Astrocyte (in vitro differentiated cells and primary cell): ENCODE data around the gene HNRNPK. TPM values are rescaled to one million over a fixed set of nuclear protein-coding genes. Genes with fewer than 3 reads are reported as not detected.

ENCODE experiments used
- DNase-seq: peaks from one replicate; pipeline ENCODE4 v3.0.0-alpha.2; 2010; ENCODE audit warnings: low read depth
- FAIRE-seq: peaks from 2 replicates; lab custom pipeline; 2011; peaks lifted over from hg19 to GRCh38; lab: Jason Lieb, UNC
- H2AFZ ChIP-seq: 2 replicates; pipeline ENCODE4 v1.6.0; 2012; ENCODE audit warnings: low read depth, low read length, inconsistent platforms
- H3K27ac ChIP-seq: 2 replicates; pipeline ENCODE4 v1.5.1; 2011; ENCODE audit warnings: low read depth, low read length, inconsistent platforms
- H3K27me3 ChIP-seq: 2 replicates; pipeline ENCODE4 v1.6.0; 2011; ENCODE audit warnings: low read length, inconsistent platforms; ENCODE audit not compliant: insufficient read depth
- H3K36me3 ChIP-seq: 2 replicates; pipeline ENCODE4 v1.5.1; 2011; ENCODE audit warnings: low read length, inconsistent platforms; ENCODE audit not compliant: insufficient read depth
- H3K4me1 ChIP-seq: 2 replicates; pipeline ENCODE4 v1.5.1; 2011; ENCODE audit warnings: low read length, inconsistent platforms; ENCODE audit not compliant: insufficient read depth
- H3K4me2 ChIP-seq: 2 replicates; pipeline ENCODE4 v1.6.0; 2012; ENCODE audit warnings: low read length, inconsistent platforms
- H3K4me3 ChIP-seq: 2 replicates; pipeline ENCODE4 v1.5.1; 2011; ENCODE audit warnings: low read depth, mild to moderate bottlenecking, low read length, inconsistent platforms; ENCODE audit not compliant: insufficient read depth
- H3K79me2 ChIP-seq: 2 replicates; pipeline ENCODE4 v1.6.0; 2012; ENCODE audit warnings: mild to moderate bottlenecking, low read length, inconsistent platforms; ENCODE audit not compliant: insufficient read depth
- H3K9ac ChIP-seq: 2 replicates; pipeline ENCODE4 v1.6.0; 2012; ENCODE audit warnings: mild to moderate bottlenecking, low read length, inconsistent platforms
- H3K9me3 ChIP-seq: 2 replicates; pipeline ENCODE4 v1.5.1; 2012; ENCODE audit warnings: low read depth, mild to moderate bottlenecking, low read length, inconsistent platforms; ENCODE audit not compliant: insufficient read depth
- H4K20me1 ChIP-seq: 2 replicates; pipeline ENCODE4 v1.6.0; 2012; ENCODE audit warnings: low read length, inconsistent platforms; ENCODE audit not compliant: insufficient read depth
- H3K27ac Mint-ChIP-seq: one replicate; pipeline ENCODE4 v1.8.0; 2021; ENCODE audit warnings: mild to moderate bottlenecking, mixed read lengths; ENCODE audit not compliant: unreplicated experiment
- H3K27me3 Mint-ChIP-seq: one replicate; pipeline ENCODE4 v1.8.0; 2021; ENCODE audit warnings: low read depth, mixed read lengths; ENCODE audit not compliant: unreplicated experiment
- H3K36me3 Mint-ChIP-seq: one replicate; pipeline ENCODE4 v1.8.0; 2021; ENCODE audit warnings: low read depth, mixed read lengths; ENCODE audit not compliant: unreplicated experiment
- H3K4me1 Mint-ChIP-seq: one replicate; pipeline ENCODE4 v1.8.0; 2021; ENCODE audit warnings: low read depth, mixed read lengths; ENCODE audit not compliant: unreplicated experiment
- H3K4me3 Mint-ChIP-seq: one replicate; pipeline ENCODE4 v1.8.0; 2021; ENCODE audit warnings: mild to moderate bottlenecking, moderate library complexity, mixed read lengths; ENCODE audit not compliant: unreplicated experiment
- H3K9me3 Mint-ChIP-seq: one replicate; pipeline ENCODE4 v1.8.0; 2021; ENCODE audit warnings: mild to moderate bottlenecking, mixed read lengths; ENCODE audit not compliant: unreplicated experiment
- CTCF ChIP-seq: IDR thresholded peaks from 2 replicates; pipeline ENCODE4 v1.5.1; 2011; ENCODE audit warnings: low read depth, mild to moderate bottlenecking, inconsistent platforms, low read length, moderate library complexity; ENCODE audit not compliant: insufficient read depth
- EZH2 ChIP-seq: IDR thresholded peaks from 2 replicates; pipeline ENCODE4 v1.6.1; 2012; ENCODE audit warnings: mild to moderate bottlenecking, low read length, inconsistent platforms; ENCODE audit not compliant: insufficient read depth
- total RNA-seq: library from RNA; stranded (reverse); gene quantifications from 2 replicates; pipeline ENCODE4 v1.2.1, GENCODE V29; 2021

HNRNPK gene
- total RNA-seq, 1 donor from 2014 or later, result 511 TPM

GRCh38 chr9:83991355-83991754 lies 11.3 kb upstream of the HNRNPK start:
- no peak overlapping the region for H3K4me3 ChIP-seq
- no peak overlapping the region for H3K4me2 ChIP-seq
- Mint-ChIP-seq H3K4me3 (no peak overlapping the region), H3K4me1 (peaks cover 4% of the 10 kb centered on the region), H3K9me3 (no peaks in the 10 kb centered on the region), H3K36me3 (no peaks in the 10 kb centered on the region), H3K27me3 (no peaks in the 10 kb centered on the region), H3K27ac (no peak overlapping the region)
- TF ChIP-seq EZH2 (no peak), CTCF (no peak)
- H4K20me1 ChIP-seq, result no peaks in the 10 kb centered on the region
- H3K4me1 ChIP-seq, result no peaks in the 10 kb centered on the region
- no peaks in the 10 kb centered on the region for H3K36me3 ChIP-seq
- peaks cover 24% of the 10 kb centered on the region for H3K79me2 ChIP-seq
- H3K9ac ChIP-seq, result no peak overlapping the region
- H3K27ac ChIP-seq, result no peak overlapping the region
- no peak overlapping the region for H2AFZ ChIP-seq
- H3K27me3 ChIP-seq, result no peaks in the 10 kb centered on the region
- FAIRE-seq (no peak), DNase-seq (no peak)
- H3K9me3 ChIP-seq, result no peaks in the 10 kb centered on the region

- no peak for DNase-seq
- no peaks in the 10 kb centered on the region for H3K4me1 ChIP-seq
- H3K27me3 Mint-ChIP-seq, result no peaks in the 10 kb centered on the region
- peaks cover 4% of the 10 kb centered on the region for H3K4me1 Mint-ChIP-seq
- no peak for FAIRE-seq
- peaks cover 52% of the 10 kb centered on the region for H3K79me2 ChIP-seq
- no peaks in the 10 kb centered on the region for H3K36me3 Mint-ChIP-seq
- H4K20me1 ChIP-seq, result no peaks in the 10 kb centered on the region
- H3K27ac ChIP-seq, result no peak overlapping the region
- H3K36me3 ChIP-seq, result no peaks in the 10 kb centered on the region
- H3K27me3 ChIP-seq, result no peaks in the 10 kb centered on the region
- no peak overlapping the region for H3K9ac ChIP-seq
- no peaks in the 10 kb centered on the region for H3K9me3 Mint-ChIP-seq
- no peak overlapping the region for H2AFZ ChIP-seq
- no peak overlapping the region for H3K4me3 Mint-ChIP-seq
- TF ChIP-seq EZH2, result no peak
- no peak for TF ChIP-seq CTCF
- no peaks in the 10 kb centered on the region for H3K9me3 ChIP-seq
- H3K27ac Mint-ChIP-seq, result peak overlapping the region; percentile 18
- H3K4me3 ChIP-seq, result no peak overlapping the region
- no peak overlapping the region for H3K4me2 ChIP-seq
These were observed 8.4 kb upstream of the HNRNPK start for GRCh38 chr9:83988411-83988810.

GRCh38 chr9:83987402-83987791 lies 7.4 kb upstream of the HNRNPK start:
- H3K79me2 ChIP-seq, result peaks cover 62% of the 10 kb centered on the region

More at GRCh38 chr9:83987402-83987791, 7.4 kb upstream of the HNRNPK start:
- Mint-ChIP-seq H3K36me3 (no peaks in the 10 kb centered on the region), H3K9me3 (no peaks in the 10 kb centered on the region), H3K4me1 (peaks cover 3% of the 10 kb centered on the region), H3K27me3 (no peaks in the 10 kb centered on the region), H3K27ac (peak overlapping the region; percentile 5), H3K4me3 (no peak overlapping the region)
- Histone ChIP-seq H2AFZ (no peak overlapping the region), H3K4me3 (no peak overlapping the region), H4K20me1 (no peaks in the 10 kb centered on the region), H3K4me1 (no peaks in the 10 kb centered on the region), H3K9me3 (no peaks in the 10 kb centered on the region), H3K27ac (no peak overlapping the region), H3K36me3 (no peaks in the 10 kb centered on the region), H3K27me3 (no peaks in the 10 kb centered on the region), H3K4me2 (peak overlapping the region; percentile 36), H3K9ac (no peak overlapping the region)
- FAIRE-seq (no peak), DNase-seq (no peak)
- TF ChIP-seq EZH2 (no peak), CTCF (no peak)
